Ectodermal cell (in vitro differentiated cells): Measurements from ENCODE around the gene UBTD1.
"Not testable (repeated sequence)": the region's sequence is repeated elsewhere in the genome, so short reads cannot be mapped to it uniquely, and the experiment has no call there.

Experiments used
- H3K27ac ChIP-seq: 2 replicates; pipeline ENCODE4 v1.7.0; 2013; ENCODE audit warnings: mild to moderate bottlenecking, low read depth, low read length; ENCODE audit not compliant: insufficient read depth, poor library complexity, severe bottlenecking
- H3K27me3 ChIP-seq: 2 replicates; pipeline ENCODE4 v1.7.0; 2013; ENCODE audit warnings: mild to moderate bottlenecking, low read length; ENCODE audit not compliant: insufficient read depth, control insufficient read depth, poor library complexity, severe bottlenecking
- H3K36me3 ChIP-seq: one replicate; pipeline ENCODE4 v1.7.0; 2013; ENCODE audit warnings: low read length; ENCODE audit not compliant: control insufficient read depth, insufficient read depth
- H3K4me1 ChIP-seq: one replicate; pipeline ENCODE4 v1.7.0; 2013; ENCODE audit warnings: low read length; ENCODE audit not compliant: control insufficient read depth, insufficient read depth
- H3K4me3 ChIP-seq: 2 replicates; pipeline ENCODE4 v1.7.0; 2013; ENCODE audit warnings: low read depth, low read length, control low read depth; ENCODE audit not compliant: insufficient read depth
- H3K9me3 ChIP-seq: 2 replicates; pipeline ENCODE4 v1.7.0; 2013; ENCODE audit warnings: mild to moderate bottlenecking, low read length, moderate library complexity; ENCODE audit not compliant: control insufficient read depth
- WGBS, 2 experiments: methylation state at CpG; one replicate each; pipeline ENCODE4 v1.1.7; 2013; ENCODE audit warnings: missing lambda C conversion rate in 2 of 2; 5-methylcytosine and 5-hydroxymethylcytosine counted together

The UBTD1 gene

GRCh38 chr10:97522071-97522470 is 23.3 kb downstream of the UBTD1 start:
- no peak overlapping the region for H3K4me3 ChIP-seq
- H3K9me3 ChIP-seq: no peaks in the 10 kb centered on the region
- no peak overlapping the region for H3K27ac ChIP-seq
- no peaks in the 10 kb centered on the region for H3K27me3 ChIP-seq
- WGBS, 2 experiments: 93 to 97% methylated on average over 6 of the region's 6 CpGs
- H3K4me1 ChIP-seq: peaks cover 4% of the 10 kb centered on the region
- H3K36me3 ChIP-seq: no peaks in the 10 kb centered on the region

- H3K4me1 ChIP-seq: peaks cover 4% of the 10 kb centered on the region
- no peaks in the 10 kb centered on the region for H3K9me3 ChIP-seq
- H3K4me3 ChIP-seq: no peak overlapping the region
- WGBS, 2 experiments: 94 to 96% methylated on average over 8 of the region's 8 CpGs
- H3K27me3 ChIP-seq: no peaks in the 10 kb centered on the region
- no peak overlapping the region for H3K27ac ChIP-seq
- H3K36me3 ChIP-seq: no peaks in the 10 kb centered on the region
These were observed 24.2 kb downstream of the UBTD1 start for GRCh38 chr10:97522937-97523336.

- Histone ChIP-seq H3K9me3 (no peaks in the 10 kb centered on the region), H3K36me3 (no peaks in the 10 kb centered on the region), H3K27ac (no peak overlapping the region), H3K27me3 (no peaks in the 10 kb centered on the region), H3K4me3 (no peak overlapping the region), H3K4me1 (no peaks in the 10 kb centered on the region)
- WGBS, 2 experiments: 93 to 94% methylated on average over 5 of the region's 5 CpGs
These were observed 26.4 kb downstream of the UBTD1 start for GRCh38 chr10:97525086-97525485.

- H3K27ac ChIP-seq: no peak overlapping the region
- no peaks in the 10 kb centered on the region for H3K9me3 ChIP-seq
- no peaks in the 10 kb centered on the region for H3K27me3 ChIP-seq
- H3K36me3 ChIP-seq: no peaks in the 10 kb centered on the region
- no peaks in the 10 kb centered on the region for H3K4me1 ChIP-seq
- WGBS, 2 experiments: 94% methylated on average over 1 of the region's 1 CpG
- H3K4me3 ChIP-seq: no peak overlapping the region
These were observed 27.0 kb downstream of the UBTD1 start for GRCh38 chr10:97525683-97526110.

GRCh38 chr10:97528876-97529275 is 30.2 kb downstream of the UBTD1 start:
- H3K27ac ChIP-seq, H3K4me3 ChIP-seq, H3K9me3 ChIP-seq, H3K27me3 ChIP-seq, H3K36me3 ChIP-seq, H3K4me1 ChIP-seq: not testable (repeated sequence)
- 95 to 96% methylated on average over 23 to 27 of the region's 29 CpGs for whole genome bisulfite sequencing, 2 experiments

- H3K4me1 ChIP-seq: peaks cover 4% of the 10 kb centered on the region
- no peak overlapping the region for H3K4me3 ChIP-seq
- H3K27ac ChIP-seq: no peak overlapping the region
- H3K27me3 ChIP-seq: no peaks in the 10 kb centered on the region
- WGBS, 2 experiments: 94 to 95% methylated on average over 14 of the region's 14 CpGs
- no peaks in the 10 kb centered on the region for H3K36me3 ChIP-seq
- no peaks in the 10 kb centered on the region for H3K9me3 ChIP-seq
These were observed 31.2 kb downstream of the UBTD1 start for GRCh38 chr10:97529685-97530465.

GRCh38 chr10:97531401-97531986 is 32.8 kb downstream of the UBTD1 start:
- H3K4me1 ChIP-seq: peaks cover 4% of the 10 kb centered on the region
- H3K4me3 ChIP-seq: no peak overlapping the region
- WGBS, 2 experiments: 92 to 93% methylated on average over 10 of the region's 10 CpGs
- H3K27ac ChIP-seq: no peak overlapping the region
- H3K27me3 ChIP-seq: no peaks in the 10 kb centered on the region
- H3K36me3 ChIP-seq: no peaks in the 10 kb centered on the region
- H3K9me3 ChIP-seq: no peaks in the 10 kb centered on the region

GRCh38 chr10:97532935-97533671 is 34.4 kb downstream of the UBTD1 start:
- Histone ChIP-seq H3K27me3 (no peaks in the 10 kb centered on the region), H3K27ac (no peak overlapping the region), H3K36me3 (no peaks in the 10 kb centered on the region), H3K9me3 (no peaks in the 10 kb centered on the region), H3K4me1 (peaks cover 4% of the 10 kb centered on the region), H3K4me3 (no peak overlapping the region)
- 66 to 68% methylated on average over 12 of the region's 12 CpGs for WGBS, 2 experiments

GRCh38 chr10:97533888-97534287 is 35.2 kb downstream of the UBTD1 start:
- H3K36me3 ChIP-seq: no peaks in the 10 kb centered on the region
- H3K9me3 ChIP-seq: no peaks in the 10 kb centered on the region
- H3K27ac ChIP-seq: no peak overlapping the region
- peaks cover 4% of the 10 kb centered on the region for H3K4me1 ChIP-seq
- no peaks in the 10 kb centered on the region for H3K27me3 ChIP-seq
- no peak overlapping the region for H3K4me3 ChIP-seq
- WGBS, 2 experiments: 86% methylated on average over 6 of the region's 6 CpGs

- WGBS, 2 experiments: 68 to 69% methylated on average over 6 of the region's 6 CpGs
- no peaks in the 10 kb centered on the region for H3K36me3 ChIP-seq
These were observed 36.1 kb downstream of the UBTD1 start for GRCh38 chr10:97534746-97535367.

More at GRCh38 chr10:97534746-97535367, 36.1 kb downstream of the UBTD1 start:
- Histone ChIP-seq H3K27ac (no peak overlapping the region), H3K9me3 (no peaks in the 10 kb centered on the region), H3K27me3 (no peaks in the 10 kb centered on the region), H3K4me3 (no peak overlapping the region), H3K4me1 (peaks cover 4% of the 10 kb centered on the region)
